AG09309 (cell line): Measurements from ENCODE around the gene CCNC.
"Not testable (repeated sequence)": the region's sequence is repeated elsewhere in the genome, so short reads cannot be mapped to it uniquely, and the experiment has no call there.

Source experiments
- DNase-seq: peaks from one replicate; pipeline ENCODE4 v3.0.0-alpha.2; 2010; ENCODE audit warnings: low read depth
- H3K4me3 ChIP-seq: 2 replicates; pipeline ENCODE4 v1.5.1; 2011; ENCODE audit warnings: mild to moderate bottlenecking, low read depth, low read length, moderate library complexity; ENCODE audit not compliant: control insufficient read depth
- TF ChIP-seq, protein P1 (sequence below): IDR thresholded peaks from 2 replicates; pipeline ENCODE4 v1.5.1; 2011; ENCODE audit warnings: mild to moderate bottlenecking, low read depth, low read length, inconsistent platforms; ENCODE audit not compliant: insufficient read depth, control insufficient read depth; ENCODE audit errors: missing control alignments

Gene CCNC

DNA sequence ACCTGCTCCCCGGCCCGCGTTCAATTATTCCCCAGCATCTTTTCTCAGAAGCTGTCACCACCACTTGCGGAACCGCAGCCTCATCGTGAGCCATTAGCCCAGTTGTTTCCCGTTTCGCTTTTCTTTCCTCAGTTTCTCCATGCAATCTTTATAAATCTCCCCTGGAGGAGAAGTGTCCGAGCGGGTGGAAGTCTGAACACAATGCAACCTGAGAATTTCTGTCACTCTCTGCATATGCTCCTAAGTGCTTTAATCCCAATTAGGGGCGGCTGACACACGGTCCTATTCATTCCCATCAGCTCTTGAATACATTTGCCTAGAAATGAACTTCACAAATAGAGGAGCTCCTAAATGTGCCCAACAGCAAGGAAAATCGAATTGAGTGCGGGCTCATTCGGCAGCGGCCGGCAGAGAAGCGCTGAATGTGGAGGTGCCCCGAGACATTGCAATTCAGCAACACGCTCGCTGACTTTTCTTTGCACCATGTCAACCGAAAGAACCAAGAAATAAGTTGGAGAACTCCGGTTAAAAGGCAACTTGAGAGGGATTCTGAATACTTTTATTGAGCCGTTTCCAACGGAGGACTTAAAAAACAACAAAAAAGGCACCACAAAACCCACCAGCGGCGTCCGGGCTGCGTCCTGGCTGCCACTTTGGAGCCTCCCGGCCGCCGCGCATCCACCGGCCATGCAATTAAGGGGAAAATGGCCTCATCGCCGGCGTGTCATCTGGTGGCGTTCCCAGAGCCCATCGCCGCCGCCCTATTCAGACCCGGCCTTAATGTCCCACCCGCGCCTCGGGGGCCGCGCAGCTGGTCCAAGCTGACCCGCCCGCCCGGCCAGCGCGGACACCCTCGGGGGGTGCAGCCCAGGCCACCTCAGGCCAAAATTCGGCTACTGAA lies 34.3 kb upstream of the CCNC start:
- no peak for DNase-seq
- H3K4me3 ChIP-seq = peak overlapping the region; percentile 20; the same call in 1 of the 2 replicates
- TF ChIP-seq, protein P1, sequence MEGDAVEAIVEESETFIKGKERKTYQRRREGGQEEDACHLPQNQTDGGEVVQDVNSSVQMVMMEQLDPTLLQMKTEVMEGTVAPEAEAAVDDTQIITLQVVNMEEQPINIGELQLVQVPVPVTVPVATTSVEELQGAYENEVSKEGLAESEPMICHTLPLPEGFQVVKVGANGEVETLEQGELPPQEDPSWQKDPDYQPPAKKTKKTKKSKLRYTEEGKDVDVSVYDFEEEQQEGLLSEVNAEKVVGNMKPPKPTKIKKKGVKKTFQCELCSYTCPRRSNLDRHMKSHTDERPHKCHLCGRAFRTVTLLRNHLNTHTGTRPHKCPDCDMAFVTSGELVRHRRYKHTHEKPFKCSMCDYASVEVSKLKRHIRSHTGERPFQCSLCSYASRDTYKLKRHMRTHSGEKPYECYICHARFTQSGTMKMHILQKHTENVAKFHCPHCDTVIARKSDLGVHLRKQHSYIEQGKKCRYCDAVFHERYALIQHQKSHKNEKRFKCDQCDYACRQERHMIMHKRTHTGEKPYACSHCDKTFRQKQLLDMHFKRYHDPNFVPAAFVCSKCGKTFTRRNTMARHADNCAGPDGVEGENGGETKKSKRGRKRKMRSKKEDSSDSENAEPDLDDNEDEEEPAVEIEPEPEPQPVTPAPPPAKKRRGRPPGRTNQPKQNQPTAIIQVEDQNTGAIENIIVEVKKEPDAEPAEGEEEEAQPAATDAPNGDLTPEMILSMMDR = no peak

DNA sequence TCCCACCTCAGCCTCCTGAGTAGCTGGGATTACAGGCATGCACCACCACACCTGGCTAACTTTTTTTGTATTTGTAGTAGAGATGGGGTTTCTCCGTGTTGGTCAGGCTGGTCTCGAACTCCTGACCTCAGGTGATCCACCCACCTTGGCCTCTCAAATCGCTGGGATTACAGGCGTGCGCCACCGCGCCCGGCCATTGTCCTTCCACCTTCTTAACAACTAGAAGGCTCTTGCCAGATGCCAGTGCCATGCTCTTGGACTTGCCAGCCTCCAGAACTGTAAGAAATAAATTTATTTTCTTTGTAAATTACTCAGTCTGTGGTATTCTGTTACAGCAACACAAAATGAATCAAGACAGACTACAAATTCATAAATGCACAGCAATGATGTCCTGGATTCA lies 26.2 kb upstream of the CCNC start:
- H3K4me3 ChIP-seq, DNase-seq: not testable (repeated sequence)

- DNase-seq = peak; percentile 62
- H3K4me3 ChIP-seq = no peak overlapping the region
- TF ChIP-seq, protein P1 = no peak
These were observed 24.4 kb upstream of the CCNC start for GRCh38 chr6:99592900-99593299.

- no peak overlapping the region for H3K4me3 ChIP-seq
- TF ChIP-seq, protein P1 = no peak
- no peak for DNase-seq
These were observed 23.4 kb upstream of the CCNC start for GRCh38 chr6:99591673-99592364.

GRCh38 chr6:99590728-99591672 lies 22.5 kb upstream of the CCNC start:
- TF ChIP-seq, protein P1 = no peak
- no peak overlapping the region for H3K4me3 ChIP-seq
- DNase-seq = no peak

DNA sequence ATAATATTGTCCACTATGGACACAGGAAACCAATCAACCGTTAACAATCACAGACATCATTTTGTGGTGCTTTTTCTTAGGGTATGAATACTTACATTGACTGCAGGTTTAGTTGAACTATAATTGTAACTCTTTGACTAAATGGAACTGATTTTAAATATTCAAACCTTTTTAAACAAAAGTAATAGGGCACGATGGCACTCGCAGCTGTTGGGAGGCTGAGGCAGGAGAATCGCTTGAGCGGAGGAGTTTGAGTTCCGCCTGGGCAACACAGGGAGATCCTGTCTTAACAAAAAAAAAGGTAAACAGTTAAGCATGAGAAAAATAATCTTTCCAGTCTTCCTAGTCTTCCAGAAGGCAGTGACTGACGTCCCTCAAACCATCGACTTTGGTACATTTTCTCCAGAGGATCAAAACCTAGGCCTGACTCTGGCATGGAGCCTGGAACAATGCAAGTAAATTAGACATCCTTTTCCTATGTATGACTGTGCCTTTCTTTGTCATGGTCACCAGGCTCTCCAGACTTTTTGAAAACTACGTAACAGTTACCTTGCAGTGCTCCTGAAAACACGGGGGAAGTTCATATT lies 21.5 kb upstream of the CCNC start:
- no peak overlapping the region for H3K4me3 ChIP-seq
- DNase-seq = no peak
- TF ChIP-seq, protein P1 = no peak
